D721Med (cell line): Measurements from ENCODE around the gene BCL2L11.

ENCODE experiments used
- DNase-seq: peaks from one replicate; pipeline ENCODE4 v3.0.0; 2011; ENCODE audit warnings: low spot score; ENCODE audit not compliant: insufficient read length
- FAIRE-seq: peaks from 2 replicates; lab custom pipeline; 2011; peaks lifted over from hg19 to GRCh38; lab: Jason Lieb, UNC
- TF ChIP-seq, protein P1 (sequence below): IDR thresholded peaks from 2 replicates; pipeline ENCODE4 v1.5.1; 2012; ENCODE audit warnings: mild to moderate bottlenecking, control low read depth; ENCODE audit not compliant: insufficient read depth; ENCODE audit errors: missing control alignments

BCL2L11 gene

DNA sequence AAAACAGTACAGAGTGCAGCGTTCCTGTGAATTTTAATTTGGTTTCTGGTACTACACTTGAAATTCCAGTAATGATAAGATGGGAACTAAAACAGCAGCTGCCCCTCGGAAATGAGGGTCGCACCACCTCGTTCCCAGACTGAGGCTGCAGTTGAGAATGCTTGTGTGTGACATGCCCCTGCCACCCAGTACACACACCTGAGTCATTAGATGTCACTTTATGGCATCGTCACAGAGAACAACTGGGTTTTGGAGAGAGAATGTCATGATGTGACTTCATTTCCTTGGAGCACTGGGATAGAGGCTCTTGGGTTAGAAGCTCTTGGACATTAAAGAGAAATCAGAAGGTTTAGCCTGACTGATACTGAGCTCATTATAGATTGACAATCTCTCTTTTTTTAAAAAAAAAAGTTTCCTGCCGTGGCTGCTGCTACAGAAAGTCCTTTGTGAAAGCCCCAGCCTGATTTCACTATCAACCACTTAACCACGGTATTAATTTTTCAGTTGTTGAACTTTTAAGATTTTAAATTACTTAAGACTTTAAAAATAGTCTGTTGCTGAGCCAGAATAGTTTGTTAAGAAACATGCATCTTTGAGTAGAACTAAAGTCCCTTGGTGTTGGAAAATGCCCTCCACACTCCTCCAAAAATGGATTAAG lies 24.5 kb downstream of the BCL2L11 start:
- TF ChIP-seq, protein P1, sequence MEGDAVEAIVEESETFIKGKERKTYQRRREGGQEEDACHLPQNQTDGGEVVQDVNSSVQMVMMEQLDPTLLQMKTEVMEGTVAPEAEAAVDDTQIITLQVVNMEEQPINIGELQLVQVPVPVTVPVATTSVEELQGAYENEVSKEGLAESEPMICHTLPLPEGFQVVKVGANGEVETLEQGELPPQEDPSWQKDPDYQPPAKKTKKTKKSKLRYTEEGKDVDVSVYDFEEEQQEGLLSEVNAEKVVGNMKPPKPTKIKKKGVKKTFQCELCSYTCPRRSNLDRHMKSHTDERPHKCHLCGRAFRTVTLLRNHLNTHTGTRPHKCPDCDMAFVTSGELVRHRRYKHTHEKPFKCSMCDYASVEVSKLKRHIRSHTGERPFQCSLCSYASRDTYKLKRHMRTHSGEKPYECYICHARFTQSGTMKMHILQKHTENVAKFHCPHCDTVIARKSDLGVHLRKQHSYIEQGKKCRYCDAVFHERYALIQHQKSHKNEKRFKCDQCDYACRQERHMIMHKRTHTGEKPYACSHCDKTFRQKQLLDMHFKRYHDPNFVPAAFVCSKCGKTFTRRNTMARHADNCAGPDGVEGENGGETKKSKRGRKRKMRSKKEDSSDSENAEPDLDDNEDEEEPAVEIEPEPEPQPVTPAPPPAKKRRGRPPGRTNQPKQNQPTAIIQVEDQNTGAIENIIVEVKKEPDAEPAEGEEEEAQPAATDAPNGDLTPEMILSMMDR = no peak
- DNase-seq (no peak), FAIRE-seq (no peak)

DNA sequence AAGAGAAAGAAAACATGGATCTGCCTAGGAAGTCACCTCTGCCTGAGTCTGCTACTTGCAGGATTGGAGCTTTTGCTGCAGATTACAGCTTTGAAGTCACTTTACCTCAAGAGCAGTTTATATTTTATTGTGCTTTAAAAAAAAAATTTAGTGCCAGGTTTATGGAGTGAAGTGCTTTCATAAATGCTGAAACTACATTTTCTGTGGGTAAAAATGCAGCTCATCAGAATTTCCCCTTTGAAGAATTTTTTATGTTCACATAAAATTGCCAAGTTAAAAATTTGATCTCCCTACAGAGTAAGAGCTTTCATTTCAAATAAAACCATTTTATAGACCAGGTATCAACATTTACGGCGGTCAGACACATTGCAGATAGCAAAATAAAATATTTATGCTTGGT lies 25.2 kb downstream of the BCL2L11 start:
- FAIRE-seq (no peak), DNase-seq (no peak)

DNA sequence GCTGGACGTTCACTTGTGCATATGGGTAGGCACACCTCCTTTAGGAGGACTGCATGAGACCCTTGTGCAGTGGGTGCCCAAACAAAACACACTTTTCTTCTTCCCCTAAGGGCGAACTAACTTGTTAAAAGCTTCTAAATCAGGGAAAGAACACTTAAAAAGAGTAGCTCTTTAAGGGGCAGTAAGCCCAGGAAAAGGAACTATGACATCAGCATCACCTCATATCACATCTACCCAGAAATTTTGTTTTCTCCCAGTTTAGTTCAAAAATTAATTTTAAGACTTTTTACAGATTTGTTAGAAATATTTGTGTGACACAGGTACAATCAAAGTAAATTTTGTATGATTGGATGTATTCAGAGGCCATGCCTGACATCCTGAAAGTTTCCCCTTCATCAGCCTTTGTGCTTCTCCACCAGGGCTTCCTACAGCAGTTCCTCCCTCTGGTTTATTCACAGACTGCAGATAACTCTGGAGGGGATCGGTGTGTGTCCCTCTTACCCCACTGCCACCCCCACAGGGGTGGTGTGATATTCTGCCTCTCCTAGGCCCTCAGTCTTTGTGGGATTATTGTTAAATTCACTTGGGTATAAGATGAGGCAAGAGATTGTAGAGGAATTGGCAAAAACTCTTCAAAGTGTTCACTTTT lies 27.6 kb downstream of the BCL2L11 start:
- TF ChIP-seq, protein P1 = no peak
- DNase-seq (no peak), FAIRE-seq (no peak)

More for the DNA sequence above, 25.2 kb downstream of the BCL2L11 start:
- TF ChIP-seq, protein P1 = no peak

DNA sequence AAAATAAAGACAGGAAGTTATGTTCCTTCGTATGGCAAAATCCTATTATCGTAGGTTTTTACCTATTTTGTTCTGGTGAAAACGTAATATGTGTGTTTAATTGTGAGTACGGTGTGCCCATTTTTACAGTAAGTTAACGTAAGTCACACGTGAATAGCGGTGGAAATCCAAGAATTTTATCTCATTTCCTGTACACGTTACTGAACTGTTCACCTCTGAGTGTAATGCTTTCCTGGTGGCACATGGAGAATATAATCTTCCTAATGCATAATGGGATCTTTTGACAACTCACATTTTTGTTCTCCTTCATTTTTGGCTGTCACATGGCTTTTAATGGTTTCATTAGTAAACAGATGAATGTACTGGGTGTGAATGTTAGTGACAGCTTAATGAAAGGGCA lies 28.2 kb downstream of the BCL2L11 start:
- TF ChIP-seq, protein P1 = no peak
- FAIRE-seq (no peak), DNase-seq (no peak)

DNA sequence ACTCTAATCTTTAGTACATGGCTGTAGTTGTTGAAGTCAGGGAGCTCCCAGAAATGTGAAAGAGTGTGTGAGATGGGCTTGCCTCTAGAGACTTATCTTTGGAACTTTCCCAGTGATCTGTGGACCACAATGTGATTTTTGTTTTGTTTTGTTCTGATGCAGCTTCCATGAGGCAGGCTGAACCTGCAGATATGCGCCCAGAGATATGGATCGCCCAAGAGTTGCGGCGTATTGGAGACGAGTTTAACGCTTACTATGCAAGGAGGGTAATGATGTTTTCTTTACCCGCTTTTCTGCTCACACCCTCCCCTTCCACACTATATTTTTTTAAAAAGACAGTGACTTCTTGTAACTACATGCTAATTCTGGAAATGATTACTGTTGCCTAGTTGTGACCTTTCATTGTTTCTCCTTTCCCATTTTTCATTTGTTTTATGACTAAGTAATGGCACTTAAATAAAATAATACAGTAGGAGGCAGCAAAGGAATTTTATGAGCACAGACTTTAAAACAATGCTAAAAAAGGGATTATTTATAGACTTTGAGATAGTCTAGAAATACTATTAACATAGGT lies 29.3 kb downstream of the BCL2L11 start:
- FAIRE-seq (no peak), DNase-seq (no peak)
- TF ChIP-seq, protein P1 = no peak

DNA sequence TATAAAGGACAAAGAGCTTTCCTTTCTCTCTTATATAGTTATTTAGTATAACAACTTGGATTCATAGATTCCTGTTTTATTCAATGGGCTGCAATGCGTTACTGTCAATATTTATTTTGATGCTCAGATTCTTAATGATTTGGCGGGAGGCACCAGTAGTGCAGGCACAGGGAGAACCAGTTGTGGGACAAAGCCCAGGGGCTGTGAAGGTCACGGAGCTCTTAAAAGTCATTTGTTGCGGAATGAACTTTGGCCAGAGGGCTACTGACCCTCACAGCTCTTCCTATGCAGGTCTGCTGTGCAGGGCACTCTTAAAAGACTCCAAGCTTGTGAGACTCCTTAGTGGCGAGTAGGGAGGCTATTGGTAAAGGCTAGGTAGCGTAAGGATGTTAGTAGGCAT lies 34.0 kb downstream of the BCL2L11 start:
- FAIRE-seq (no peak), DNase-seq (no peak)
- TF ChIP-seq, protein P1 = no peak

DNA sequence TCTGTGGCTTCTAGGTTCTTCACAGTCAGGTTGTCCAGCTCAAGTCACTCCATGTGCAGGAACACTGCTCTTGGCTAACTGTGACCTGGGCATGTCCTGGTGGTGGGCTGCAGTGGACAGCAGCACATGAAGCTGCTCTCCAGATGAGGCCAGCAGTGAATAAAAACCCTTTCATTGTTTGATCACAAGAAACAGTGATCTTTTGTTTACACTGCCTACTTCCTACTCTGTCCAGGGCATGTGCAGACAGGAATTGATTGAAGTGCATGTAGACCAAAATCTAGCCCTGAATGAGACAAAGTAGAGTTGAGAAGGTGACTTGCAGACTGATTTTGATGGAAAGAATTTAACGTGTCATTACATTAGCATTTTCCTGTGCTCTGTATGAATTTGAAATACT lies 34.9 kb downstream of the BCL2L11 start:
- TF ChIP-seq, protein P1 = no peak
- no peak for FAIRE-seq
- DNase-seq = no peak
